NK-92 (cell line): Measurements from ENCODE around the gene SPAG16.

ENCODE experiments used
- DNase-seq: peaks from one replicate; lab custom pipeline; 2025; ENCODE audit not compliant: unreplicated experiment; lab: John Stamatoyannopoulos, UW

The SPAG16 gene

GRCh38 chr2:214135966-214136365 lies 851.7 kb downstream of the SPAG16 start:
- no peak for DNase-seq

- no peak for DNase-seq
Measured at GRCh38 chr2:214138779-214139178, 854.5 kb downstream of the SPAG16 start.

GRCh38 chr2:214139630-214140284 lies 855.5 kb downstream of the SPAG16 start:
- no peak for DNase-seq

- no peak for DNase-seq
Measured at GRCh38 chr2:214156971-214157370, 872.7 kb downstream of the SPAG16 start.

DNA sequence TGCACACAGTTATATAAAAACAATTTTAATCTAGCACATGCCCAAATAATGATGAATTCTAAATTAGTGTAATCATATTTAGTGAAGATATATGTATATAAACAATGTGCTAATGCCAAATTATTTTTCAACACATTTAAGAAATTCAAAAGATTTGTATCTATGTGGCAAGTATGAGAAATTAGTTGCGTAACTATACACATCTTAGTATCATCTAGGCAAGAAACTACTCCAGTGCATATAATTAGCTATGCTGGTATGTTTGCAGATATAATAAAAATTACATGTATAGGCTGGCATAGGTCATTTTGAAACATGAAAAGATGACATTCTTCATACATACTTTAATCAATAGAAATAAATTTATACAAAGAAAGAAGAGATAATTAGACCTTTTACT lies 874.6 kb downstream of the SPAG16 start:
- no peak for DNase-seq

DNA sequence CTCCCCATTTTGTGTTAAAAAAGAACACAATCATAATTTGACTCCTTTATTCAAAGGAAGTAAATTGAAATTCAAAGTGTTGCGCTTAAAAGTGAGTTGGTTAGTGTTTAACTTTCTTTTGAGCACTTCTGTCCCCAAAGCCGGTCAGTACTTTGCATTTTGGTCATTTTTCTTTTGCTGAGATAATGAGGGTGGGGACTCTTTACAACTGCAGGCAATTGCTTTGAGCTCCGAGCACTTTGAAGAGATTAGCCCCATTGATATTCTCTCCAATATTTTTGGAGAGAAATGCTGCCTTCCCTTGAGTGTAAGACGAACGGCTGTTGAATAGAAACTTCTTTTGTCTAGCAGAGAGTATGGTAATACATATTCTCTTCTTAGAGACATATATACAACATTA lies 885.0 kb downstream of the SPAG16 start:
- DNase-seq = no peak

DNA sequence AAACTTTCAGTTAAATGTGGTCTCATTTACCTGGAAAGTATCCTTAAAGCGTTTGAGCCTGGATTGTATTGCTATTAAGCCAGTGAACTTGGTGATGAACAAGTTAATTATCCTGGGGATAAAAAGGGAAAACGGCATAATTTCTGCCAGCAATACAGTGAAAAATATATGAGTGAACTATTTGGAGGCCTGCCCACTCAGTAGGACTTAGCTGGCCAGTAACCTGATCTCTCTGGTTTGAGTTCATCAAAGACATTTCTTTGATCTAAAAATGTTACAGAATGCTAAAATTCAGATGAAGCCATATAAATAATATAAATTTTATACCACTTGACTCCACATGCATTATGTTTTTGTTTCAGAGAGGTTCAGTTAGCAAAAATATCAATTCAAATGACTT lies 885.5 kb downstream of the SPAG16 start:
- no peak for DNase-seq

DNA sequence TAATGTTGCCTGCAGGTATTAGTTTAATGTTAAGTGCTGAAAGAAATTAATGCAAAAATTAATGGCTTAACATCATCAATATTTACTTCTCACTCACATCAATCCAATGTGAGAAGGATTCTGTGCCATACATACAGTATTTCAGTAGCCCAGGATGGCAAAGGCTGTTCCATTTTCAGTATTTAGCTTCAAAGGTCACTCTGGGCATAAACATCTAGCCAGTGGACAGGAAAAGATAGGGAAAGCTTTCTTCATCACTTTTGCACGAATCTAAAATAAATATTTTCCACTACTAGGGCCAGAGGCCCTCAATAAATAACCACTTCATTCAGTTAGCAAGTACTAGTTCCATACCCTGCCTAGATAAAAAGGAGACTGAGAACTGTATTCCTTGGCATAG lies 890.3 kb downstream of the SPAG16 start:
- no peak for DNase-seq

DNA sequence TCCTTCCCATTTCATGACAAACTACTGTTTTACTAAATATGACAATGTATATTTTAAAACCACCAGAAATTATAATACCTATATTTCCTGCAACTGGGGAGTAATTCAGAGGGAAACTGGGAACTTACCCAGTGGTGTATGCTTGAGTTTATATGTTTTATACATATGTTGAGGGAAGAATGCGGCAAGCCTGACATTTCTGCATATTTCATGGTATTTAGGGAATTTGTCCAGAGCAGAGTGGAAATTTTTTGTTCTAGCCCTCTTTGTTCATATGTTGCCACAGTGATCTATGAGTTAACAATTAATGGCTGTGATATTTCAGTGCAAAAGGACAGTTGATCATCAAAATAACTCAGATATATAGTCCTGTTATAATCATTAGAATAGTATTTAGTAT lies 895.8 kb downstream of the SPAG16 start:
- DNase-seq = no peak

DNA sequence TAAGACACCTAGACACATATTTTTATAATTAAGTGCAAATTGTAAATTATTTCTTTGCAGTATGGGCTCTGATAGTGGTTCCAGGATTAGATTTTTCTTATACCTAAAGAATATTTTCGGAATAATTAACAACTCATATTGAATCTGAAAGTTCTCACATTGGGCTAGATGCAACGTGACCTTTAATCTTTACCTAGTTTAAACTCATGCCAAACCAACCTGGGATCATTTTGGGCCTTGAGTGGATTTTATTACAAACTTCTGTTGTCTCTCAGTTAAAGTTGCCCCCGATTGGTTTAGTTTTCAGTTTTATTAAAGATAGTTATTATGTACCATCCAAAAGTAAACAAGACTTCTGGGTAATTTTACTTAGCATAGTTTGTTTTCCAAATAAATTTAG lies 896.4 kb downstream of the SPAG16 start:
- DNase-seq = no peak

DNA sequence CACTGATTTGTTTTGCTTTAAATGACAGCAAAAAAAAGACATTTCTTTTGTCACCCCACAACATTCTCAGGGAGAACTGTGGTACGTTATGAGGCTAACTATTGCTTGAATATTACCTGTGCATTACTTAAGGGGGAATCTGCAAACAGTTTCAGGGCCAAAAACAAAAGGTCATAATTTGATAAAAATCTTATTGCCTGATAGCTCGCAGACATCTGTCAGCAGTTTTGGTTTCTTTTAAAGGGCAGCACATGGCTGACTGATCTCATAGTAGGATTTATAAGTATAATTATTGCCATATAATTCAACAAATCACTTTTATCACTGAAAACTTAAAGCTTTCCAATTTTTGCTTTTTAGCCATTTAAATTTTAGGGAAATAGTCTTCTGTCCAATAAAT lies 900.2 kb downstream of the SPAG16 start:
- no peak for DNase-seq

DNA sequence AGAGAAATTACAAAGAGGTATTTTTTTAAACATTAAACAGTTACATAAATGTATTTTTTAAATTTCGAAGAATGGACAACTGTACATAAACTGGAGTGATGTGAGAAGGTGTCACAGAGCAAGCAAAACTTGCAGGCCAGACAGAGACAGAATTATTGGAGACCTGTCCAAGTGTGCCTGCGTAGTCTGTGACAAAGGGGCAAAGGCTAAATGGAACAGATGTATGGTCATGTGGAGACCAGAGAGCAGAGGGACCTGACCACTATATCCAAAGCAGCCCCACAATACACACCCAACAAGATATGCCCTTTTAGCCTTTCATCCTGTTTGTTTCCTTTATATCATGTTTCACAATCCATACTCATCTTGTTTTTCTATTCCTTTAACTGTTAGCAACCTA lies 901.3 kb downstream of the SPAG16 start:
- DNase-seq = no peak

- DNase-seq = no peak
Measured at GRCh38 chr2:214192711-214193110, 908.4 kb downstream of the SPAG16 start.

DNA sequence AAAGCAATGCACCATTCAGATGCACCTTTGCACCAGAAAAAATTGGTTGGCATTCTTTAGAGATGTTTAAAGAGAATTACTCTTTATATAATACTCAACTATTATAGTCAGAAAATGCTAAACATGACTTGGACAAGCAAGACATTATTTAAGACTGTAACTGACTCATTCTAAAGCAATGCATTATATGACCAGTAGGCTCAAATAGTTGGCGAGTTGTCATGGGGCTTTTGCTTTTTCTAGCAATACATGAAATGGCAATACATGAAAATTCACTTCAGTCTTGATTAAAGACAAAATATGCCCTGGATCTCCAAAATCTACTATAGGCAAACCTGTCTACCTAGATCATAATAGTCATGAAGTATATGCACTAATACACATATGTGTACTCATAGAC lies 909.7 kb downstream of the SPAG16 start:
- no peak for DNase-seq

DNA sequence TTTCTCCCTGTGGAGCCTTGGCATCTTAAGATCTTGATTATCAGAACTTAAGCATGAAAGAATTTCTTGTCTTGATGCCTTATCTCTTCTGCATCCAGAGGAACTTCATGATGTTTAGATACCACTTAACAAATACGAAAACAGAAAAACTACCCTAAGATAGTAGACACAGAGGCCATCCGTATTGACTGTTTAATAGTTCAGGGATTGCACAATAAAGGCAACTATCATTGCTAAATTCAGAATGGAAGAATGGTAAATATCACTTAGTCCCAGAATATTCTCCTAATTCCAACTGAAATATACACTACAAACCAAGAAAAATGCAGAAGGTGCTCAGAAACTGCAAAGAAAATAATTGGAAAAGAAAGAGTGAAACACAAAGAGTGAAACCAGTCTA lies 912.0 kb downstream of the SPAG16 start:
- DNase-seq = no peak

DNA sequence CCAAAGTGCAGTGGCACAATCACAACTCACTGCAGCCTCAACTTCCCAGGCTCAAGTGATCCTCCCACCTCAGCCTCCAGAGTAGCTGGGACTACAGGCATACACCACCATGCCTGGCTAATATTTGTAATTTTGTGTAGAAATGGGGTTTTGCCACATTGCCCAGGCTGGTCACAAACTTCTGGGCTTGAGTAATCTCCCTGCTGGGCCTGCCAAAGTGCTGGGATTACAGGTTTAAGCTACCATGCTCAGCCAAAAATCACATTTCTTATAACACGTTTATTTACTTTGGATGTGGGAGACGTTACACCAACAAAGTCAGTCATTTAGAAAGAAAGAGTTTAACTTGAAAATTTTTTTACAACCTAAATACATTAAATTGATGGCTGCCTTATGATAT lies 917.6 kb downstream of the SPAG16 start:
- no peak for DNase-seq

- DNase-seq = no peak
Measured at GRCh38 chr2:214203214-214203613, 919.0 kb downstream of the SPAG16 start.

DNA sequence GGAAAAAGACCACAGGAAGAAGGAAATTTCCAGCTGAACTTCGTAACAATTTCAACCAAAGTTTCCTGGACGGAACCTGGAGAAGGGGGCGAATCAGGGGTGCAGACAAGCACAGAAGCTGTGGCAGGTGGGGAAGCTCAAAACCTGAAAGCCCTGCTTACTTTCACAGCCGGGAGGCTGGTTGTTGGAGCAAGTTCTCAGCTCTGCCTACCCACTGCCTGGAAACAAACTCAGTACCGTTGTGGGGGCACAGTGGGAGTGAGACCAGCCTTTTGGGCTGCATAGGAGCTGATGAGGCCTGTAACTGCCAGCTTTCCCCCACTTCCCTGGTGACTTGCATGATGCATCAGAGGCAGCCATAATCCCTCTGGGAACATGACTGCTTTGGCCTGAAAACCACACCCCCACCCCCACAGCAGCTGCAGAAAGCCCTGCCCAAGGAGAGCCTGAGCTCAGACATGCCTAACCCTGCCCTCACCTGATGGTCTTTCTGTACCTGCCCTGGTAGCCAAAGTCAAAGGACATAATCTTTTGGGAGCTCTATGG lies 919.6 kb downstream of the SPAG16 start:
- DNase-seq = no peak

- DNase-seq = no peak
Measured at GRCh38 chr2:214215107-214215506, 930.8 kb downstream of the SPAG16 start.

GRCh38 chr2:214217136-214217535 lies 932.9 kb downstream of the SPAG16 start:
- DNase-seq = no peak

DNA sequence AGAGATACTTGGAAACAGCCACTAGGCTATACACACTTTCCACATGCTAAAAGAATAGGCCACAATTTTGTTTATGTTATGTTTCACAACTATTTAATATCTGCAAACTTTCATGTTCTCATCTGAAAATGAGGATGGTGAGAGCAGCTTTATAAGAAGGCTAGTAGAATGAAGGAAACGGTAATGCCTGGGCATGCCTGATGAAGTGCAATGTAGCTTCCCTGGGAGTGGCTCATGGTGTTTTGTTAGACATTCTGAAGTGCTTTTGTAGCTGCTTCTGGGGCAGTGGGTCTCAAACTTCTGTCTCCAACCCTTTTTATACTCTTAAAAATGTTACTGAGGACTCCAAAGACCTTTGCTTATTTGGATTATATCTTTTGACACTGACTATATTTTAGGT lies 933.3 kb downstream of the SPAG16 start:
- no peak for DNase-seq

GRCh38 chr2:214220251-214220650 lies 936.0 kb downstream of the SPAG16 start:
- no peak for DNase-seq

- DNase-seq = no peak
Measured at GRCh38 chr2:214226061-214226460, 941.8 kb downstream of the SPAG16 start.
